Activated CD4-positive, alpha-beta T cell treated with anti-CD3 and anti-CD28 coated beads, Interleukin-2, amount 50 U/mL, for 24 hours (primary cell): Measurements from ENCODE around the gene ATP6V1B1.

Experiments used
- DNase-seq, 2 donors: peaks; one replicate each; pipeline ENCODE4 v3.0.0-alpha.2; 2020; ENCODE audit warnings: low read depth in 1 of 2, low spot score in 1 of 2

Gene ATP6V1B1

DNA sequence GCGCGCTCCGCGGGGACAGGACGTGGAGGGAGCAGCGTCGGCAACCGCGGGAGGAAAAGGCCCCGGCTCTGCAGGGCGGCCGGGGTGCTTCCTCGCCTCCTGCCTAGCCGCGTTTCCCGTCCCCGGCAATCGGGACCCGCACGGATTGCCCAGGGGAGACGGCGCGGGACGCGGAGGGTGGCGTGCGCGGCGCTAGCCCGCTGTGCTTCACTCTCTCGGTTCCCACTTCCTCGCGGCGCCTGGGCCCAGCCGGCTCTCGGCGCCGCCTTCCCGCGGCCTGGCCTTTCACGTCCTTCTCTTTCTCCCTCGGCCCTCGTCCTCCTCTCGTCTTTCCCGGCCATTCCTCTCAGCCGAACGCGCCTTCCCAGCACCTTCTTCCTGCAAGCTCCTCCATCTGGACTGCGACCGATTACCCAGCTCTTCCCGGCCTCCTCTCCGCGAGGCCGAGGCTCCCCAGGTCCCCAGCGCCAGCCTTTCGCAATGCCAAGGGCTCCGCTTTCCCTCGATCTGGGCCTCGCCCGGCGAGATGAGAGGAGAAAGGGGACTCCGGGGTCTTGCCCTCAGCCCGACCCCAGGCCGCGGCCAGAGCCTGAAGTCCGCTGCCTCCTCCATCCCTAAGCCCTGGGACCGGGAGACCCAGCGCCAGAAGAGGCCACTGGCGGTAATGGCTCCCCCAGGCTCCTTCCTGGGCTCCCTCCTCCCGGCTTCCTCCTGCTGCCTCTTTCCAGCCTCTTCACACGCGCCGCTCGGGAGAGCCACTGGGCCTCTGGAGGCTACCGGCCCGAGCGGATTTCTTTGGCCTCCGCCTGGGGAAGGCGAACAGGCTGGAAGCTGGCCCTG is 34.3 kb upstream of the ATP6V1B1 start:
- DNase-seq: no peak

DNA sequence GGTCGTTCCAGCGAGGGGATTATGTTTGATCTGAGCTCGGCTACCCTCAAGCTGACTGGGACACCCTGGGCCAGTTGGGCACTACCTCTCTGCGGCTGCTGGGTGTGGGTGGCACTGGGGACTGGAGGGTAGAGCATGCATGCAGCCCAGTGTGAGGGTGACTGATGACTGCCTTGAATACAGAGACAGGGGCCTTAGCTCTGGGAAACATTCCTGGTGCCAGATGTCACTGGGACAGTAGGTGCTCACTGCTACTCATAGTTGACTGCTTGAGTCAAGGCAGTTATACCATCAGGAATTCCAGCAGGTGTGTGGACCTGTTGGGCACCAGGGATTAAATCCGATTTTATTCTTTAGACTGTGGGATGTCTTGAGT is 33.6 kb upstream of the ATP6V1B1 start:
- no peak for DNase-seq

DNA sequence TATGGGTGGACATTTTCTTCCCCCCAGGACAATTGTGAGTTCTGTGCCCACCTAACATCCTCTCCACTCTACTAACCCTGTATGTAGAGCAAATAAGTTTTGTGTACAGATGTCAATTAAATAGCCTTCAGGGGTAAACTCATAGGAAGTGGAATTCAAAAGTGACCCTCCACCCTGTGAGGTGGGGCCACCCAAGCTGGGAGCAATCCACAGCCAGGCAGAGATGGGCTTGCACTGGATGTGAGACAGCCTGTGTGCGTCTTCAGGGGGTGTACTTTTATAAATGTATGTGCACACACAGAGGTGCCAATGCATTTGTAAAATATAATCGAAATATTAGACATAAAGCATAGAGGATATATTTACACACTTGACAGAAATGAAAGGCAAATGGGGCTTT is 33.1 kb upstream of the ATP6V1B1 start:
- no peak for DNase-seq

DNA sequence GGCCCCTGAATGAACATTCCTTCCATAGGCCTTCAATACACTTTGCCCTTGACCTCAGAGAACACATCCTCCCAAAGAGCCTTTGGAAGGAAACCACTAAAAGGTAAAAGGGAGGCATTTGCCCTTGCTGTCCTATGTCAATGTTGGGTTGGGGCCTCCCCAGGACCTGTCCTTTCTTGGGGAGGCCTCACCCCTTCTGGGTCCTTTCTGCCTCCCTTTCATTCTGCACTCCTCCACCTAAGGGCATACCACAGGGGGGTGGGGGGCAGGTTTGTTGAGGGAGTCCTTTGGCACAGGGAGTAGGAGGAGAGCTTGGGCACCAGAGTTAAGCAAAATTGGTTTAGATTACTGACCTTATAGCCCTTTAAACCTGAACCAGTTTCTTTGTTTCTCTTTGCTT is 32.5 kb upstream of the ATP6V1B1 start:
- DNase-seq: no peak

DNA sequence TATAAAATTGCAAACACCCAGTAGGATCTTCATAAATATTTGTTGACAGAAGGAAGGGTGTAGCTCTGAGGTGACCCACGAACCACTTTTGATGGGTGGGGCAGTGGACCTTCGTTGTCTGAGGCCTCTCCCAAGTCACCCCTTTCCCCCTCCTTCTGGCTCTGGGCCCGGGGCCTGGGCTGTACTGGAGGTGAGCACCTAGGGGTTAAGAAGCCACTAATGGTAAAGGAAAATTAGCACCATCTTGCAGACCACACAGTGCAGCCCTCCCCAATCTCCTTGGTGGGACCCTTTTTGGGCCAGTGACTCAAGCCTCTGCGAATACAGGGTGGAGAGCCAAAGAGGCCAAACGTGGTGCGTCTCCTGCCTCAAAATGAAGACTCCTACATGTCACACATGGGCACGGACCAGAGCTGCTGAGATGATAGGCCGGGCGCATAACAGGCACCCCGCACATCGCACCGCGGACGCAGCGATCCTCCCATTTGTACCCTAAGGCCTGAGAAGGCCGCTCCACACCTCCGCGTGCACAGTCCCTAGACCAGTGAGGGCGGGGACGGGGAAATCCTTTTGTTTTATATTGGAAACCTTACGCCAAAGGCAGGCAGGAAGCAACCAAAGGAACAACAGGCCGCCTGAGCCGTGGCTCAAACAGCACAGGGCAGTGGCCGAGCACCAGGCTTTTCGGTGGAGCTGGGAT is 31.9 kb upstream of the ATP6V1B1 start:
- no peak for DNase-seq

DNA sequence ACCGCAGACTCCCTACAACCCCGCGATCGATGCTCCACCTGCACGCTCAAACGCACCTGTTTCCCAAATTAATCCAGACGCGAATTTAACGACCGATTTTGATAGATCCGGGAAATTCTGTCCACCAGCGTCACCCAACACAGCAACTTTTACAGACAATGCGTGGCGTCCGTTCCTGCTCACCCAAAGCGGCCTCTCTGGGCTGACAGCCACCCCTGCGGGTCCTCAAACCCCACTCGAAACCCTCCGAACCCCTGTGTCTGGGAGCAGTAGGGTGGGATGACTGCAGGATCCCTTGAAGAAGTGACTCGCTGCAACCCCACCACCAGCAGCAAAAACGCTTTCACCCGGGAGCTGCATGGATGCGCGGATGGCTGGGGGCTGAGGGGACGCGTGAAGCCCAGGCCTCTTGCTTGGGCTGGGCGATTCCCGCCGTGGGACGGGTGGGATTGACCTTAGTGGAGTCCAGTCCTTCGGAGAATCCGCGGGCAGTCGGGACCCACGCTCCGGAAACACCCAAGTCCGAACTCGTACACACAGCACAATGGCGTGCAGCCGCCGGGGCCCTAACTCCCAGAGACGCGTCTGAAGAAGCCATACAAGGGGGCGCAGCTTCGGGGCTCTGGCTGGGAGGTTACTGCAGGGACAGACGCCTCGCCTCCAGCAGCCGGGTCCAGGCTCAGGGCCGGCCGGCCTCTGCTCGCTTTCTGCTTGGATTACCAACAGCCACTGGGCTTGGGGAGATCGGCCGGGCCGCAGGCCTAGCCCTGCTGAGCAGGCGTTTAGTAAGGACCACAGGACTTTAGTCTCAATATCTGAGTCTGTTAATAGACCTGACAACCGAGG is 31.1 kb upstream of the ATP6V1B1 start:
- DNase-seq: no peak

DNA sequence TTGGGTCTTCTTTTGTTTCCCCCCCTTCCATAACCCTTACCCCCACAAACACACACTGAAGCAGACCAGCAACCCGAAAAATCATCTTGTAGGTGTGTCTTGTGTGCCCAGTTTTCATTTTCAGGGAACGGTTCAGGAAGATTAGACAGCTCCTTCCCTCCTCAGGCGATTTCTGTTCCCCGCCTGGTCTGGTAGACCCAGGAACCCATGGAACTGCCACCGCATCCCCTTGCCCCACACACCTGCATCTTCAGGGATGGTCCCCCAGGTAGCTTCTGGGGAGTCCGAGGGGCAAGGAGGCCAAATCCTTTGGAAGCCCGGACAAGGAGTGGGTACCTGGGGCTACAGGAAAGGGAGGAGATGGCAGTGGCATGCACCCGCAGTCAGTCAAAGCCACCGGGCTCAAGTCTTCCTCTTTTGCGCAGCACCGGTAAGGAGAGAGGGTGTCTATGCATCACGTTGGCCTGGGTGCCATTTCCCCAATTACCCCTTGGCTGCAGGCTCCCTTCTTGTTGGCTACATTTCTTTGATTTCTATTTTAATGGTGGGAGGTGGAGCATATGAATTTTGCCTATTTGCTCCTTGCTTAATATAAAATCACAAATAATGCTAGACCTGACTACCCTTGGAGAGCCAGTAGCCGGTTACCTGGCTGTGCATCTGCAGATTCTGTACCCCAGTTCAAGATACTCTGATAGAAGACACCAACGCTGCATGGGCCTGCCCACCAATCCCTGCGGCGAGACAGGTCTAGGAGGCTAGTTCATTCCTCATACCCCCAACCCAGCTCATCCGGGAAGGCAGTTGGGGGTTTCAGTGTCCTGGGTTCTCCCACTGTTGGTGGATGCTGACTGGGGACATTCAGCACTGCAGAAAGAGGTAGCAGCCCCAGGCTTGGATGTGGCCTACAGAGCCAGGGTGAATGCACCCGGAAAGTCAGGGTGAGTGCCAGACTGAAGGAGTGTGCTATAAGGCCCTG is 30.0 kb upstream of the ATP6V1B1 start:
- no peak for DNase-seq

DNA sequence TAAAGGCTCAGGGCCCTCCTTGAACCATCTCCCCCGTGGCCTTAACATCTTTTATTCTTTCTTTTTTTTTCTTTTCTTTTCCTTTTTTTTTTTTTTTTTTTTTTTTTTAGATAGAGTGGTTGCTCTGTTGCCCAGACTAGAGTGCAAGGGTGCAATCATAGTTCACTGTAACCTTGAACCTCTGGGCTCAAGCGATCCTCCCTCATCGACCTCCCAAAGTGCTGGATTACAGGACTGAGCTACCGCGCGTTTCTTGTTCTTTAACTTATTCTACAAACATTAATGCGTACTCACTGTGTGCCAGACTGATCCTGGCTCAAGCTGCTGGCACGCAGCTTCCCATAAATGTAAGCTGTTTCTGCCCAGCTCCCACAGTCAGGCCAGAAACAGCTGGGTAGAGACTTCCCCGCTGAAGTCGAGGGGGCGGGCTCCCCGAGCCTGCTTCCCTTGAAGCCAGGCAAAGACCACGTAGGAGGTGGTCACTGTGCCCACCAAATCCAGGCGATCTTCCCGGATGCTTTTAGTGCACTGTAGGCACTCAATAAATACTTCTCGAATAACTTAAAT is 29.2 kb upstream of the ATP6V1B1 start:
- no peak for DNase-seq

DNA sequence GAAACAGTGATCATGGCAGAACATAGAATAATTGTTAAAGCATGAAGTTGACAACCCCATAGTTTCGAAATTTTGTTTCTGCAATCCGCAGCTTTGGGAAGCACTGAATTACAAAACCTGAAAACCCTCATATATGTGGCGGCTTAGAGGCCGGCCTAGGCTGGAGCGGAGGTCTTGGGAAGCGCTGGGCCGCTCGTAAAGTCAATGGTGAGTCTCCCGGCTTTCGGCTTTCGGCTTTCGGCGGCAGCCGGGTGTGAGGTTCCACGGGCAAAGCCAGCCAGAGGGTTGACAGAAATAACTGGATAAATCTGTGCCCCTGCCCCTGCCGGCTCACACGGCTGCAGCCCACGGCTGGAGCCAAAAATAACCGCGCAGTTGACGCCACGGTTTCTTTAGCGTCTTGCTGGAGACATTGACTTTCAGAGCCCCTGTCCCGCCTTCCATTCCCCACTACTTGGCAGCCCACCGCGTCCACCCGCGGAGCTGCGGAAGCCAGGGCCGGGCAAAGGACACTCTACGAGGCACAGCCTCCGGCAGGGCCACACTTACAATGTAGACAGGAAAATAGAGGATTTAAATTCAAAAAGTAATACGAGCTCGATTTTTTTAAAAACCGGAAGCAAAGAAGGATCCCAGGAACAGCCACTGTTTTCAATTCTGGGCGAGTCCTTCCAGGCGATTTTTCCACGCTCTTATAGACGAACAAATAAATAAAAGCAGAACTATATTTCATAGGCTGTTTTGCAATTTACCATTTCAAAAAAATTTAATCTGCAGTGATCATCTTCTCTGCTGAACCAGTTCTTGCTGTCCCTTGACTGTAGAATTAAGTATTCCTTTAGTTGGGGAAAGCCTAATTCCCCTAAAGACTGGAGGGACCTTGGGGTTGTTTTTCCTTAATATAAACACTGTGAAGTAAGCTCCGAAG is 28.3 kb upstream of the ATP6V1B1 start:
- no peak for DNase-seq

DNA sequence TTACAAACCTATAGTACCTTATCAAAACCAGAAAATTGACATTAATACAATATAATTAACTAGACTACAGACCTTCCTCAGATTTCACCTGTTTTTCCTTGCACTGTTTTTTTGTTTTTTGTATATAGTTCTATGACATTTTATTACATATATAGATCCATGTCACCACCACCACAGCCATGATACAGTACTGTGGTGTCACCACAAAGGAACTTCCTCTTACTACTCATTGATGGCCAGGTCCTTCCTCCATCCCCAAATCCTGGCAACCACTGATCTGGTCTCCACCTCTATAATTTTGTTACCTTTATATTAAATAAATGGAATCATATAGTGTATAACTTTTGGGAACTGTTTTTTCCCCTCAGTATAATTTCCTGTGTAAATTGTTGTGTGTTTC is 19.4 kb upstream of the ATP6V1B1 start:
- no peak for DNase-seq

DNA sequence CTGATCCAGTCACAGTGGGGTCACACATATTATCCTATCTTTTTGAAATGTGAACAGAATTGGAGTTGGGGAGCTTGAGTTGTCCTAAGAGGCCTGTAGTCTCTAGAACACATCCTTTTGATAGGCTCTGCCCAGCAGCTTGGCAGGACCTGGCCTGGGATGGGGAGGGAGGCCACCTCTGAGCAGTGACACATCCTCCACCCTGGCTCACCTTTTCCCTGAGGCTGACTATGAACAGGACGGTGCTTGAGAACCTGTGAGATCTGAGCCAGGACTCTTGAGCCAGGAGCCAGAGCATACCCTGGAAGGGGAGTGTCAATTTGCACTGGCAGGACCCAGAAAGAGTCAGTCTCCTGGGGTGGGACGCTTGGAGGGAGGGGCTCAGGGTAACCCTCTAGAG is 17.7 kb upstream of the ATP6V1B1 start:
- DNase-seq: no peak

DNA sequence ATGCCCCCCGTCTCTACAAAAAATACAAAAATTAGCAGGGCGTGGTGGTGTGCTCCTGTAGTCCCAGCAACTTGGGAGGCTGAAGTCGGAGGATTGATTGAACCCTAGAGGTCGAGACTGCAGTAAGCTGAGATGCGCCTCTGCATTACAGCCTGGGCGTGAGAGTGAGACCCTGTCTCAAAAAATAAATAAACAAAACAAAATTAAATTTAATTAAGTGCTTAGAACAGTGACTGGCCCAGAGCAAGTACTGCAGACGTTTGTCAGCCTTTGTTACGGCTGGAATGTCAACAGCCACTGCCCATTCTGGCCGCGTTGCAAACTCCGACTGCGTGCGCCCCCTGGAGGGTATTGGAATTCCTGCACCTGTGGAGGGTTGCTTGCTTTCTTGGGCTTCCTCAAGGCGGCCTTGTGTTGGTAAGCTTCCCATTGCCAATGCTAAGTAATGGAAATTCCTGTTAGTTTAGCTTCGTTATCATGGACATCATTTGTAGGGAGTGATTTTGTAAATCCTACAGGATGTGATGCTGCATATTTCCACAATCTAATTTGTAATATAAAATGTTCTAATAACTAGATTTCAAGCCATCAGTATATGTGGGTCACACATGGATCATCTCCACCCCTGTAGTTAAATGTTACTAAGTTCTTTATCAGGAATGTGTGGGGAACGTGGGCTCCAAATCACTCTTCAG is 15.9 kb upstream of the ATP6V1B1 start:
- peak; percentile 56 to 66 for DNase-seq

DNA sequence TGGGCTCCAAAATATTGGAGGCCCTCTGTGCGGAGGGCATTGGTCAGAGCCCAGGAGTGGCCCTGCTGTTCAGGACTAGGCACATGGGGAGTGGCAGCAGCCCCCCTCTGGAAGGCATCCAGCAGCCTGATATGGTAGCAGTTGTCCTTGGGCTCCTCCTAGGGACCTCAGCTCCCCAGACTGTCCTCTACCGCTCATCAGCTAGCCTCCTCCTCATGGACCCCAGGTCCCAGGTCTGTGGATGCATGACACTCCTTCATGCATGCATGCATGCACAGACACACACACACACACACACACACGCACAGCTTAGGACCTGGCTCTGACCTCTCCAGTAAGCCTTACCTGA is 15.4 kb upstream of the ATP6V1B1 start:
- no peak for DNase-seq

DNA sequence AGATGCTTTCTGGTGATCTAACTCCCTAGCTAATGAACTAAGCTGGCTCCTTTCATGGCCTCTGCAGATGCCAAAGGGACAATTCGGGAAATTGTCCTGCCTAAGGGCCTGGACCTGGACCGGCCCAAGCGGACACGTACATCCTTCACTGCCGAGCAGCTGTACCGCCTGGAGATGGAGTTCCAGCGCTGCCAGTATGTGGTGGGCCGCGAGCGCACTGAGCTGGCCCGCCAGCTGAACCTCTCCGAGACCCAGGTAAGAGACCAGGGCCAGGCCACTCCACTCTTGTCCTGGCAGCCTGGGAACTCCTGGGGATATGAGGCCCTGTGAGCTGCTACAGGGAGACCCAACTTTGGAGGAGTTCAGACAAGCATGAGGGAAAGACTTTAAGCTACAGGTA is 14.7 kb upstream of the ATP6V1B1 start:
- DNase-seq: no peak

DNA sequence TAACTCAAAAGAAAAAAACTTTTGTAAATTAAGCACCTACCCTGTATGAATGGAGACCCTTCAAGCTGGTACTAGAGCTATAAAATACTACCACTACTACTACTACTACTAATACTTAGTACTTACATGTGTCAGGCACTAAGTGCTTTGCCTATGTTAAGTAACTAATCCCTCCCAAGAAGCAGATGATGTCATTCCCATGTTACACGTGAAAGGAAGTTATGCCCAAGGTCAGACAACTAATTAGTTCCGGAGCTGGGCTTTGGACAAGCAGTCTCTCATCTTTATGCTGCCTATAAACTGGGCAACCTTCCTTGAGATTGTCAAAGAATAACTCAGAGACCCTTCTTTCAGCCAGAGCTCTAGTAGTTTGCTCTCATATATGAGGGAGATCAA is 13.9 kb upstream of the ATP6V1B1 start:
- no peak for DNase-seq

DNA sequence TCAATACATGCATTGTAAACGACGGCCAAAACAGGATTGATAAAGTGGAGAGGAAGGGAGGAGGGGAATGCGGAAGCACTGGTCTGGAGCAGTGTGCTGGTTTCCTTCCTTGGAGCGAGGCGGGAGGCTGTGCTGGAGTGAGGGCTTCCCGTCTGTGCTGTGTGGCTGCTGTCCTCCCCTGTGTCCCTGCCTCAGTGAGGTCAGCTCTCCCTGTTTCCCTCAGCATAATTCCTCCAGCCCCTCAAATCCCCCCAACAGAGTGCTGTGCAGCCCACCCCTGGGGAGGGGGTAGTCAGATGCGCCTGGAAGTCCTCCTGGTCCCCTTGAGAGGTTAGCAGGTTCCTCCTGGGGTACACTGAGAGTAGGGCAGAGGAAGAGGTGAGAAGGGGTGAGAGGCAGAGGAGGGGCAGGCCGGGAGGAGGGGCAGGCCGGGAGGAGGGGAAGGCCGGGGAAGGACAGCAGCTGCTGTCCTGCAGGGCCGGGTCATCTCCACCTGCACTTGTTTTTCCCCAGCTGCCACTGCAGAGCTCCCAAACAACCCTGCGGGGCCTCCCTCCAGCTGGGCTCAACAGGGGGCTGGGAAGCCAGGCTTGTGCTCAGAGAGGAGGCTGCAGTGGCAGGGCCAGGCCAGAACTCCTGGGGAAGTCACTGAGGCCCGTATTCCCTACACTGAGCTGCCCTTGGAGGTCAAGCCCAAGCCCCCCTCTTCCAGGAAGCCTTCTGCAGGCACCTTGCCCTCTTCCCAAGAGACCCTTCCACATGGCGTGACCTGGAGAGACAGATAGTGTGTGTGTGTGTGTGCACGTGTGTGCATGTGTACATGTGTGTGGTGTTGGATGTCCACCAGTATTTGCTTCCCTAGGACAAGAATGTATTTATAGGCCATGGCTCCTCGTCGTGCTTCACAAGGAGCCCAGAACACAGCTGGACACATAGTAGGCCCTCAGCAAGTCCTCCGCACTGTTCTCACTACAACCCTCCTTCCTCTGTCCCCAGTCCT is 13.2 kb upstream of the ATP6V1B1 start:
- no peak for DNase-seq

DNA sequence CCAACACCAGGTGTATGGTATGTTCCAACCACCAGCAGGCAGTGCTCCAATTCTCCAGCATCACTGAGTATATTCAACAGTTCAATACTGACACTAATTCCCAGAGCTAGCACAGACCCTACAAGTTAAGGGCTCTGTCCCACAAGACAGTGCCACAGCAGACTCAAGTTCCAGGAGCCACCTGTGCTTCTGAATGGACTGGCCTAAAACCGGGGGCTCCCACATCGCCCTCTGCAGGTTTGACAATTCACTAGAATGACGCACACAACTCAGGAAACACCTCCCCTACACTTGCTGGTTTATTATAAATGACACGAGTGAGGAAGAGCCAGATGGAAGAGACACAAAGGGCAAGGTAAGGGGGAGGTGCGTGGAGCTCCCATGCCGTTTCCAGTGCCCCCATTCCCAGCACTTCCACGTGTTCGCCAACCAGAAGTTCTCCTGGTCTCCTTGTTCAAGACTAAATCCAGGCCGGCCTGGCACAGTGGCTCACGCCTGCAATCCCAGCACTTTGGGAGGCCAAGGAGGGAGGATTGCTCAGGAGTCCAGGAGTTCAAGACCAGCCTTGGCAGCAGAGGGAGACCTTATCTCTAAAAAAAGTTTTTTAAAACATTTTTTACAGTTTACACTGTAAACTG is 12.2 kb upstream of the ATP6V1B1 start:
- DNase-seq: no peak
